ENCODE measurements around the gene KIAA1755.

DNA sequence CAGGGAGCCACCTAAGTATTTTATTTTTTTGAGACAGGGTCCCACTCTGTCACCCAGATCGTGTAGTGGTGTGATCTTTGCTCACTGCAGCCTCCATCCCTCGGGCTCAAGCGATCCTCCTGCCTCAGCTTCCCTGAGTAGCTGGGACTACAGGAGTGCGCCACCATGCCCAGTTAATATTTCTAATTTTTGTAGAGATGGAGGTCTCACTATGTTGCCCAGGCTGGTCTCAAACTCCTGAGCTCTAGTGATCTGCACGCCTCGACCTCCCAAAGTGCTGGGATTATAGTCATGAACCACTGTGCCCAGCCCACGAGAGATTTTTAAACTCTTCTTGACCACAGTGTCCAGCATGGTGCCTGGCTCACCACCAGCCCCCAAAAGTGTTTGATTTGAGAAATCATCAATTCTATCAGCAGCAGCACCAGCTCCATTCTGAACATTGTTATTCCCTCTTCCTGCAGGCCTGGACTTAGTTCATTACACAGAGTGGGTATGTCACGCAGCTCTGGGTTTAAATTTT lies 93.1 kb downstream of the KIAA1755 start:
- TF ChIP-seq POLR2AphosphoS5 (IDR thresholded peaks at IDR 0.05) (no peak), POLR2A (IDR thresholded peaks at IDR 0.05) (no peak)
- TF ChIP-seq, protein P1, sequence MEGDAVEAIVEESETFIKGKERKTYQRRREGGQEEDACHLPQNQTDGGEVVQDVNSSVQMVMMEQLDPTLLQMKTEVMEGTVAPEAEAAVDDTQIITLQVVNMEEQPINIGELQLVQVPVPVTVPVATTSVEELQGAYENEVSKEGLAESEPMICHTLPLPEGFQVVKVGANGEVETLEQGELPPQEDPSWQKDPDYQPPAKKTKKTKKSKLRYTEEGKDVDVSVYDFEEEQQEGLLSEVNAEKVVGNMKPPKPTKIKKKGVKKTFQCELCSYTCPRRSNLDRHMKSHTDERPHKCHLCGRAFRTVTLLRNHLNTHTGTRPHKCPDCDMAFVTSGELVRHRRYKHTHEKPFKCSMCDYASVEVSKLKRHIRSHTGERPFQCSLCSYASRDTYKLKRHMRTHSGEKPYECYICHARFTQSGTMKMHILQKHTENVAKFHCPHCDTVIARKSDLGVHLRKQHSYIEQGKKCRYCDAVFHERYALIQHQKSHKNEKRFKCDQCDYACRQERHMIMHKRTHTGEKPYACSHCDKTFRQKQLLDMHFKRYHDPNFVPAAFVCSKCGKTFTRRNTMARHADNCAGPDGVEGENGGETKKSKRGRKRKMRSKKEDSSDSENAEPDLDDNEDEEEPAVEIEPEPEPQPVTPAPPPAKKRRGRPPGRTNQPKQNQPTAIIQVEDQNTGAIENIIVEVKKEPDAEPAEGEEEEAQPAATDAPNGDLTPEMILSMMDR (IDR thresholded peaks at IDR 0.05), result no peak

Data from breast epithelium (tissue), 3 donors.